ENCODE measurements around the gene FOXO1. TPM values are rescaled to one million over a fixed set of nuclear protein-coding genes. Genes with fewer than 3 reads are reported as not detected.
"Not testable (repeated sequence)": the region's sequence is repeated elsewhere in the genome, so short reads cannot be mapped to it uniquely, and the experiment has no call there.

FOXO1 gene
- total RNA-seq, 4 donors from 2014 or later: 65.6 to 87.4 (median 78.5) TPM

DNA sequence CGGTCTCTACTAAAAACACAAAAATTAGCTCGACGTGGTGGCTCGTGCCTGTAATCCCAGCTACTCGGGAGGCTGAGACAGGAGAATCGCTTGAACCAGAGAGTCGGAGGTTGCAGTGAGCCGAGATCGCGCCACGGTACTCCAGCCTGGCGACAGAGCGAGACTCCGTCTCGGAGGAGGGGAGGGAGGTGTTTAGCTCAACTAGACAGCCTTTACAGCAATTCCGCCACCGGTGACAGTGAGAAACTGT, 2.4 kb downstream of the FOXO1 start:
- Histone ChIP-seq H3K4me1 (peaks cover 23 to 62% (median 59%) of the 10 kb centered on the region in 4 donors), H3K4me3 (peak overlapping the region; percentile 96 to 99 (median 97)), H3K27ac (replicated peaks in 1 of 4) (peak overlapping the region; percentile 99 to 100 (median 99))
- DNase-seq (ENCODE audit: extremely low spot score); H3K9me3 ChIP-seq; H3K27me3 ChIP-seq; H3K36me3 ChIP-seq: not testable (repeated sequence)
- intact Hi-C loops (cut with DNase I): loop anchor here (10.0 kb wide), 2 partner anchors 99 to 469 kb away; no protein-coding TSS in a partner anchor
- TF ChIP-seq POLR2AphosphoS5 (IDR thresholded peaks at IDR 0.05): peak in 1 of 2 donors; percentile 49
- WGBS: 27% methylated on average over 3 of the region's 17 CpGs

DNA sequence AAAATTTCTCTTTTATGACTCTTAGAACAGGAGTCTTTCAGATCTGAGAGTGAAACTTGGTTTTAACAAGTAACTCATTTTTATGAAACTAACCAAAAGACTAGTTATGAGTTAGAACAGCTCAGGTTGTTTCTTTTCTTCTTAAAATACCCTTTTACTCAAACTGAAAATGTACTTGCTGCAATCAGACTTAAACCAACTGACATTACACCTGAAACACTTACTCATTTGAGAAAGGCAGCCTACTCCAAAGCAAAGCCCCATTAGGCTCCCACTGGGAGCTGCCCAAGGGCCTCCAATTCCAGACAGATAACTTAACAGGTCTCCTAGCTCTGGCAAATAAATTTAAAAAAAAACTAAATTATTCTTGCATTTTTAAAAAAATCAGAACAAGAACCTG, 3.6 kb downstream of the FOXO1 start:
- TF ChIP-seq POLR2A (IDR thresholded peaks at IDR 0.05; ENCODE audit: low read depth) (no peak), POLR2AphosphoS5 (IDR thresholded peaks at IDR 0.05) (no peak), EP300 (IDR thresholded peaks at IDR 0.05) (no peak)
- TF ChIP-seq, protein P1, sequence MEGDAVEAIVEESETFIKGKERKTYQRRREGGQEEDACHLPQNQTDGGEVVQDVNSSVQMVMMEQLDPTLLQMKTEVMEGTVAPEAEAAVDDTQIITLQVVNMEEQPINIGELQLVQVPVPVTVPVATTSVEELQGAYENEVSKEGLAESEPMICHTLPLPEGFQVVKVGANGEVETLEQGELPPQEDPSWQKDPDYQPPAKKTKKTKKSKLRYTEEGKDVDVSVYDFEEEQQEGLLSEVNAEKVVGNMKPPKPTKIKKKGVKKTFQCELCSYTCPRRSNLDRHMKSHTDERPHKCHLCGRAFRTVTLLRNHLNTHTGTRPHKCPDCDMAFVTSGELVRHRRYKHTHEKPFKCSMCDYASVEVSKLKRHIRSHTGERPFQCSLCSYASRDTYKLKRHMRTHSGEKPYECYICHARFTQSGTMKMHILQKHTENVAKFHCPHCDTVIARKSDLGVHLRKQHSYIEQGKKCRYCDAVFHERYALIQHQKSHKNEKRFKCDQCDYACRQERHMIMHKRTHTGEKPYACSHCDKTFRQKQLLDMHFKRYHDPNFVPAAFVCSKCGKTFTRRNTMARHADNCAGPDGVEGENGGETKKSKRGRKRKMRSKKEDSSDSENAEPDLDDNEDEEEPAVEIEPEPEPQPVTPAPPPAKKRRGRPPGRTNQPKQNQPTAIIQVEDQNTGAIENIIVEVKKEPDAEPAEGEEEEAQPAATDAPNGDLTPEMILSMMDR (IDR thresholded peaks at IDR 0.05): no peak
- no peaks in the 10 kb centered on the region for H3K36me3 ChIP-seq
- peaks cover 29 to 64% (median 62%) of the 10 kb centered on the region in 4 donors for H3K4me1 ChIP-seq
- no peak for DNase-seq (ENCODE audit: extremely low spot score)
- H3K27ac ChIP-seq (replicated peaks in 1 of 4): peak overlapping the region; percentile 99 to 100 (median 99)
- H3K4me3 ChIP-seq: peak overlapping the region; percentile 96 to 99 (median 97)
- H3K9me3 ChIP-seq: peaks cover 0 to 3% (median 0%) of the 10 kb centered on the region in 4 donors
- H3K27me3 ChIP-seq: no peaks in the 10 kb centered on the region
- intact Hi-C loops (cut with DNase I): loop anchor here (10.0 kb wide), 2 partner anchors 98 to 468 kb away; no protein-coding TSS in a partner anchor

DNA sequence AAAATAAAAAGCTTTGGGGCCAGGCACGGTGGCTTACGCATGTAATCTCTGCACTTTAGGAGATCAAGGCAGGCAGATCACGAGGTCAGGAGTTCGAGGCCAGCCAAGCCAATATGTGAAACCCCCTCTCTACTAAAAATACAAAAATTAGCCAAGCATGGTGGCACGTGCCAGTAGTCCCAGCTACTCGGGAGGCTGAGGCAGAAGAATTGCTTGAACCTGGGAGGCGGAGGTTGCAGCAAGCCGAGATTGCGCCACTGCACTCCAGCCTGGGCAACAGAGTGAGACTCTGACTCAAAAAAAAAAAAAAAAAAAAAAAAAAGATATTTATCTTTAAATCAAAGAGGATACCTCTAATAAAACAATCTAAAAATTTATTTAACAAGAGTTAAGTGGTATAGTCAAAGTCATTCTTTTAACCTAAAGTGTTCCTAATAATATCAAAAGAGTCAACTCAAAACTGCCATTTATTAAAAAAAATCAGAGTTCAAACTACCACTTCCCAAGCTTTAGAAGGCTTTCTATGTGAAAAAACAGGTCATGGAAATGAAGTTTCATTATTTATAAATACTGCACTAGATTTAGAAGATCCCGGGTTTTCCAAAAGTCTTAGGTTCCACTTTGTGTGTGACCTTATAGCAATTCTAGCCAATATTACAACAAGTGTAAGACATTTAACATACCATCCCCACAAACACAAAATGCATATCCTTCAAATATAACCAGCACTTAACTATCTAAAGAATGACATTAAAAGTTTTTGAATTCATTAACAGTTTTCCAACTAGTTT, 4.4 kb downstream of the FOXO1 start:
- TF ChIP-seq POLR2AphosphoS5 (IDR thresholded peaks at IDR 0.05) (no peak), POLR2A (IDR thresholded peaks at IDR 0.05; ENCODE audit: low read depth) (no peak)
- Histone ChIP-seq H3K27ac (replicated peaks in 1 of 4) (peak overlapping the region; percentile 99 to 100 (median 99)), H3K27me3 (no peaks in the 10 kb centered on the region), H3K36me3 (no peaks in the 10 kb centered on the region), H3K4me3 (peak overlapping the region; percentile 96 to 99 (median 97)), H3K9me3 (peaks cover 0 to 3% (median 0%) of the 10 kb centered on the region in 4 donors), H3K4me1 (peaks cover 34 to 66% (median 64%) of the 10 kb centered on the region in 4 donors)
- DNase-seq (ENCODE audit: extremely low spot score): no peak
- intact Hi-C loops (cut with DNase I): loop anchor here (10.0 kb wide), 2 partner anchors 97 to 467 kb away; no protein-coding TSS in a partner anchor
- 80% methylated on average over 10 of the region's 10 CpGs for WGBS

DNA sequence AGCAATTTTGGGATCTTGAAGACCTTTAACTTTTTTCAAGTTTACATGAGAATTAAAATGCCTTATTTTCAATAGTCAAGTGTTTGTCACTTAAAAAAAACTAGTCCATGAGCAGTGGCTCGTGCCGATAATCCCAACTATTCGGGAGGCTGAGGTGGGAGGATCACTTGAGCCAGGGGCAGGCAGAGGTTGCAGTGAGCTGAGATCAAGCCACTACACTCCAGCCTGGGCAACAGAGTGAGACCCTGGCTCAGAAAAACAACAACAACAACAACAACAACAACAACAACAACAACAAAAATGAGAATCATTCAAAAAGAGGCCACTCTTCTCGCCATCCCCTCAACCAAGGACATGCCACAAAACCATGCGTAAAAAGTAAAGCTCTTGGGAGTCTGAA, 5.7 kb downstream of the FOXO1 start:
- no peaks in the 10 kb centered on the region for H3K36me3 ChIP-seq
- TF ChIP-seq, protein P1 (IDR thresholded peaks at IDR 0.05): no peak
- no peak for TF ChIP-seq POLR2A (IDR thresholded peaks at IDR 0.05; ENCODE audit: low read depth)
- no peak for TF ChIP-seq POLR2AphosphoS5 (IDR thresholded peaks at IDR 0.05)
- DNase-seq (ENCODE audit: extremely low spot score): no peak
- peak overlapping the region in 1 of 4 donors; percentile 7 for H3K27ac ChIP-seq (replicated peaks in 1 of 4)
- peak overlapping the region in 1 of 4 donors; percentile 17 for H3K4me3 ChIP-seq
- H3K27me3 ChIP-seq: no peaks in the 10 kb centered on the region
- intact Hi-C loops (cut with DNase I): loop anchor here (10.0 kb wide), 2 partner anchors 96 to 466 kb away; no protein-coding TSS in a partner anchor
- WGBS: 88% methylated on average over 5 of the region's 5 CpGs
- peaks cover 43 to 79% (median 78%) of the 10 kb centered on the region in 4 donors for H3K4me1 ChIP-seq
- no peaks in the 10 kb centered on the region for H3K9me3 ChIP-seq

DNA sequence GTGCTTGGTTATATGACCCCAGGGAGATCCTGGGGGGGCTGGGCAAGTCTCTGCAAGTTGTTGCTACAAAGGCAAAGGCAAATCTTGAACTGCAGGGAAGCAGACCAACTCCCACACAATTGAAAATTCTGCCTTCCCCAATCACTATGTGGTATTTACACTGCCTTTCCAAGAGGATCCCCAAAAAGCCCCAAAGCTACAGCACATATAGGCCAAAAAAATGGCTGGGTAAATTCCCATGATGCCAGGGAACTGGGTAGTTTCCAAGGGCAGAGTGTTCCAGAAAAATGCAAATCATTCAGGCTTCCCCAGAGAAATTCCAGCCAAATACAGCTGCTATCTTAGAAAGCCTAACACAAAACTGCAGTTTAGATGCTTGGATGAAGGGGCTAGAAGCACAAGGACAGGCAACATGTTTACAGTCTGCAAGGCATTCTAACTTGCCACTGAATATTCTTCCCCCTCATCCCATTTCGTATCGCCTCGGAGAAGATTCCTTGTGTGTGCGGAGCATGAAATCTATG, 6.2 kb downstream of the FOXO1 start:
- intact Hi-C loops (cut with DNase I): loop anchor here (10.0 kb wide), 2 partner anchors 95 to 465 kb away; no protein-coding TSS in a partner anchor
- DNase-seq (ENCODE audit: extremely low spot score): no peak
- peak in 1 of 2 donors; percentile 14 for TF ChIP-seq POLR2AphosphoS5 (IDR thresholded peaks at IDR 0.05)
- TF ChIP-seq, protein P1 (IDR thresholded peaks at IDR 0.05): no peak
- peak overlapping the region in 1 of 4 donors; percentile 17 for H3K4me3 ChIP-seq
- H3K9me3 ChIP-seq: no peaks in the 10 kb centered on the region
- WGBS: 85% methylated on average over 4 of the region's 4 CpGs
- H3K27me3 ChIP-seq: no peaks in the 10 kb centered on the region
- H3K27ac ChIP-seq (replicated peaks in 1 of 4): peak overlapping the region in 2 of 4 donors; percentile 3 to 7
- H3K4me1 ChIP-seq: peaks cover 43 to 84% (median 79%) of the 10 kb centered on the region in 4 donors
- H3K36me3 ChIP-seq: no peaks in the 10 kb centered on the region

Measured in esophagus muscularis mucosa (tissue), 4 donors.